ENCODE results near the gene RFXANK.

- no peak for TF ChIP-seq CTCF (conservative IDR thresholded peaks at IDR 0.05 in 1 of 2, IDR thresholded peaks at IDR 0.05 in 1 of 2; ENCODE audit: extremely low read depth in 1 of 2, insufficient read depth in 1 of 2, low read depth in 1 of 2, low read length in 2 of 2)
- no peak for TF ChIP-seq EZH2 (IDR thresholded peaks at IDR 0.05; ENCODE audit: borderline replicate concordance, low read length)
Observed at GRCh38 chr19:19205416-19206410, 13.7 kb downstream of the RFXANK start.
